KMS-11 (cell line): ENCODE results near the gene MCC.

Experiments used
- H2AFZ ChIP-seq: fragments of 200-600 bp; sonication (generic); 2 replicates; pipeline ENCODE4 v1.6.1; 2016; ENCODE audit warnings: antibody characterized with exemption, mixed run types, low read depth
- H3K27ac ChIP-seq: fragments of 200-600 bp; sonication (generic); 2 replicates; pipeline ENCODE4 v1.6.1; 2016; ENCODE audit warnings: mild to moderate bottlenecking, mixed run types
- H3K27me3 ChIP-seq: fragments of 200-600 bp; sonication (generic); 2 replicates; pipeline ENCODE4 v1.6.1; 2017; ENCODE audit warnings: mild to moderate bottlenecking, low read depth, mixed run types, moderate library complexity; ENCODE audit not compliant: insufficient read depth
- H3K36me3 ChIP-seq: fragments of 200-600 bp; sonication (generic); 2 replicates; pipeline ENCODE4 v1.6.1; 2017; ENCODE audit warnings: mild to moderate bottlenecking, mixed run types; ENCODE audit not compliant: insufficient read depth
- H3K4me1 ChIP-seq: fragments of 200-600 bp; sonication (generic); 2 replicates; pipeline ENCODE4 v1.6.1; 2016; ENCODE audit warnings: mild to moderate bottlenecking, low read depth, mixed run types; ENCODE audit not compliant: poor library complexity, severe bottlenecking
- H3K4me2 ChIP-seq: fragments of 200-600 bp; sonication (generic); 2 replicates; pipeline ENCODE4 v1.7.0; 2016; ENCODE audit warnings: mild to moderate bottlenecking, mixed run types
- H3K4me3 ChIP-seq: fragments of 200-600 bp; sonication (generic); IDR thresholded peaks from 2 replicates; pipeline ENCODE4 v1.6.1; 2017; ENCODE audit warnings: low read depth, low read length, mixed read lengths; ENCODE audit not compliant: insufficient read depth
- H3K79me2 ChIP-seq: fragments of 200-600 bp; sonication (generic); 2 replicates; pipeline ENCODE4 v1.6.1; 2016; ENCODE audit warnings: low read depth, mixed run types; ENCODE audit not compliant: insufficient read depth
- H3K9ac ChIP-seq: fragments of 200-600 bp; sonication (generic); 2 replicates; pipeline ENCODE4 v1.6.1; 2016; ENCODE audit warnings: mild to moderate bottlenecking, mixed run types
- H4K20me1 ChIP-seq: fragments of 200-600 bp; sonication (generic); 2 replicates; pipeline ENCODE4 v1.6.1; 2016; ENCODE audit warnings: mild to moderate bottlenecking, mixed run types; ENCODE audit not compliant: insufficient read depth
- TF ChIP-seq, protein P1 (sequence below): fragments of 200-600 bp; sonication (generic); conservative IDR thresholded peaks from 2 replicates; pipeline ENCODE4 v1.6.1; 2017; ENCODE audit warnings: low read depth, mild to moderate bottlenecking, antibody characterized with exemption, low read length, moderate library complexity, mixed read lengths

MCC gene

DNA sequence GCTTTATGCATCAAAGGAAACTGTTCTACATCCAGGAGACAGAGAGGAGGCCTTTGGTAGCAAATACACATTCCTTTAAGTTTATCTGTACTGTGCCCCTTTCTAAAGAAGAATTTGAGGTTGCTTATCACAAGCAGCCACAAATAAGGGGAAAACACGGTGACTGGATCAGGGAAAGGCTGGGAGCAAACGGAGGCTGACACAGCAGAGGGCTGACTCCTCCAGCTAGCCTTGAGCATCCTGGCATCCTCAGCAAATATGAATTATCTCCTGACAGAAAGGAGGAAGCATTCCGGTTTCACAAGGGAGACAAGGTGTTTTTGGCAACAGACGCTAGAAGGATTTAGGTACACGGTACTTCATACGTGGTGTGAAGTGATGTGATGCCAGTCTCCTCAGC lies 378.1 kb downstream of the MCC start:
- H4K20me1 ChIP-seq = no peaks in the 10 kb centered on the region
- H3K36me3 ChIP-seq = no peaks in the 10 kb centered on the region; the same call in 1 of the 2 replicates
- no peak overlapping the region for H3K4me3 ChIP-seq
- TF ChIP-seq, protein P1, sequence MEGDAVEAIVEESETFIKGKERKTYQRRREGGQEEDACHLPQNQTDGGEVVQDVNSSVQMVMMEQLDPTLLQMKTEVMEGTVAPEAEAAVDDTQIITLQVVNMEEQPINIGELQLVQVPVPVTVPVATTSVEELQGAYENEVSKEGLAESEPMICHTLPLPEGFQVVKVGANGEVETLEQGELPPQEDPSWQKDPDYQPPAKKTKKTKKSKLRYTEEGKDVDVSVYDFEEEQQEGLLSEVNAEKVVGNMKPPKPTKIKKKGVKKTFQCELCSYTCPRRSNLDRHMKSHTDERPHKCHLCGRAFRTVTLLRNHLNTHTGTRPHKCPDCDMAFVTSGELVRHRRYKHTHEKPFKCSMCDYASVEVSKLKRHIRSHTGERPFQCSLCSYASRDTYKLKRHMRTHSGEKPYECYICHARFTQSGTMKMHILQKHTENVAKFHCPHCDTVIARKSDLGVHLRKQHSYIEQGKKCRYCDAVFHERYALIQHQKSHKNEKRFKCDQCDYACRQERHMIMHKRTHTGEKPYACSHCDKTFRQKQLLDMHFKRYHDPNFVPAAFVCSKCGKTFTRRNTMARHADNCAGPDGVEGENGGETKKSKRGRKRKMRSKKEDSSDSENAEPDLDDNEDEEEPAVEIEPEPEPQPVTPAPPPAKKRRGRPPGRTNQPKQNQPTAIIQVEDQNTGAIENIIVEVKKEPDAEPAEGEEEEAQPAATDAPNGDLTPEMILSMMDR = no peak
- H2AFZ ChIP-seq = no peak overlapping the region
- H3K4me2 ChIP-seq = no peak overlapping the region
- H3K79me2 ChIP-seq = no peaks in the 10 kb centered on the region
- no peaks in the 10 kb centered on the region for H3K27me3 ChIP-seq
- no peak overlapping the region for H3K27ac ChIP-seq
- no peak overlapping the region for H3K9ac ChIP-seq
- H3K4me1 ChIP-seq = no peaks in the 10 kb centered on the region

DNA sequence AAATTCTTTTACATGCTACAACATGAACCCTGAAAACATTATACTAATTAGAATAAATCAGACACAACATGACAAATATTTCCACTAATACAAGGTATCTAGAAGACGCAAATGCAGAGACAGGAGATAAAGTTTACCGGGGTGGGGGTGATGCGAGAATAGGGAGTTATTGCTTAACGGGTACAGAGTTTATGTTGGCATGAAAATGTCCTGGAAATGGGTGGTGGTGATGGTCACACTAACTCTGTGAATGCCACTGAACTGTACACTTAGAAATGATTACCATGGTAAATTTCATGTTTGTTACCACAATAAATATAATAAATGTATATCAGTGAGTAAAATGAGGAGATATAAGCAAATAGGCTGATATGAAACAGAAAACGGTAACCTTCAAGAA lies 378.9 kb downstream of the MCC start:
- Histone ChIP-seq H3K4me3 (no peak overlapping the region), H3K27ac (no peak overlapping the region), H3K79me2 (no peaks in the 10 kb centered on the region), H4K20me1 (no peaks in the 10 kb centered on the region), H3K4me1 (no peaks in the 10 kb centered on the region), H3K9ac (no peak overlapping the region), H2AFZ (no peak overlapping the region), H3K36me3 (no peaks in the 10 kb centered on the region; the same call in 1 of the 2 replicates), H3K4me2 (no peak overlapping the region), H3K27me3 (no peaks in the 10 kb centered on the region)
- TF ChIP-seq, protein P1 = no peak

DNA sequence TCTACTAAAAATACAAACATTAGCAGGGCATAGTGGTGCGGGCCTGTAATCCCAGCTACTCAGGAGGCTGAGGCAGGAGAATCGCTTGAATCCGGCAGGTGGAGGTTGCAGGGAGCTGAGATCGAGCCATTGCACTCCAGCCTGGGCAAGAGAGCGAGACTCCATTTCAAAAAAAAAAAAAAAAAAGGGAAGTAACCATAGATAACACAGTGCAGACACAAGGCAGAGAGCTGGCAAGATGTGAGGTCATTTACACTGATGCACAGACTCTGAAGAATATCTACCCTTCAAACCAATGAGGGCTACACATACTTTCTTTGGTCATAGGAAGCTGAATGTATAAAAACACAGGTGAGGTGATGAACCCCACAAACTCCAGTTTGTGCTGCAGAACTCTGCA lies 379.8 kb downstream of the MCC start:
- no peak overlapping the region for H3K4me2 ChIP-seq
- TF ChIP-seq, protein P1 = no peak
- H3K79me2 ChIP-seq = no peaks in the 10 kb centered on the region
- H3K4me3 ChIP-seq = no peak overlapping the region
- H3K27me3 ChIP-seq = no peaks in the 10 kb centered on the region
- no peak overlapping the region for H3K9ac ChIP-seq
- H2AFZ ChIP-seq = no peak overlapping the region
- no peaks in the 10 kb centered on the region for H4K20me1 ChIP-seq
- no peaks in the 10 kb centered on the region for H3K4me1 ChIP-seq
- H3K36me3 ChIP-seq = no peaks in the 10 kb centered on the region
- no peak overlapping the region for H3K27ac ChIP-seq

DNA sequence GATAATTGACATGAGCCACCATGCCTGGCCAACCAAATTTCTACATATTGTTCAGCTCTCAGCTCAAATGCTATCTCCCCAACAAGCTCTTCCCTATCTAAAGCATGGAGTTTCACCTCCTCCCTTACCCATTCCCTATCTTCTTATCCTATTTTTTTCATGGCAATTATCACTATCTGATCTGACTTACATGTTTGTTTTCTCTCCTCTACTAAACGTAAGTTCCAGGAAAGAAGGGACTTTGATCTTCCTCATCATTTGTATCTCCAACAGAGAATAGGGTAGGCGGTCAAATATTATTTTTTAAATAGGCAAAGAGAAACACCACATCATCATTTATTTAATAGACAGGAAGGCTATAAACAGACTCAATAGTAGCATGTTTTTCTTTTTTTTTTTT lies 381.4 kb downstream of the MCC start:
- no peak overlapping the region for H3K27ac ChIP-seq
- H3K79me2 ChIP-seq = no peaks in the 10 kb centered on the region
- no peaks in the 10 kb centered on the region for H4K20me1 ChIP-seq
- no peak overlapping the region for H2AFZ ChIP-seq
- H3K27me3 ChIP-seq = no peaks in the 10 kb centered on the region
- TF ChIP-seq, protein P1 = no peak
- no peak overlapping the region for H3K9ac ChIP-seq
- no peak overlapping the region for H3K4me2 ChIP-seq
- H3K4me3 ChIP-seq = no peak overlapping the region
- H3K36me3 ChIP-seq = no peaks in the 10 kb centered on the region
- H3K4me1 ChIP-seq = no peaks in the 10 kb centered on the region
